Measurements from ENCODE around the gene RUBCNL.

- TF ChIP-seq, protein P1, sequence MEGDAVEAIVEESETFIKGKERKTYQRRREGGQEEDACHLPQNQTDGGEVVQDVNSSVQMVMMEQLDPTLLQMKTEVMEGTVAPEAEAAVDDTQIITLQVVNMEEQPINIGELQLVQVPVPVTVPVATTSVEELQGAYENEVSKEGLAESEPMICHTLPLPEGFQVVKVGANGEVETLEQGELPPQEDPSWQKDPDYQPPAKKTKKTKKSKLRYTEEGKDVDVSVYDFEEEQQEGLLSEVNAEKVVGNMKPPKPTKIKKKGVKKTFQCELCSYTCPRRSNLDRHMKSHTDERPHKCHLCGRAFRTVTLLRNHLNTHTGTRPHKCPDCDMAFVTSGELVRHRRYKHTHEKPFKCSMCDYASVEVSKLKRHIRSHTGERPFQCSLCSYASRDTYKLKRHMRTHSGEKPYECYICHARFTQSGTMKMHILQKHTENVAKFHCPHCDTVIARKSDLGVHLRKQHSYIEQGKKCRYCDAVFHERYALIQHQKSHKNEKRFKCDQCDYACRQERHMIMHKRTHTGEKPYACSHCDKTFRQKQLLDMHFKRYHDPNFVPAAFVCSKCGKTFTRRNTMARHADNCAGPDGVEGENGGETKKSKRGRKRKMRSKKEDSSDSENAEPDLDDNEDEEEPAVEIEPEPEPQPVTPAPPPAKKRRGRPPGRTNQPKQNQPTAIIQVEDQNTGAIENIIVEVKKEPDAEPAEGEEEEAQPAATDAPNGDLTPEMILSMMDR (IDR thresholded peaks at IDR 0.05) = no peak
- no peak for TF ChIP-seq MAX (IDR thresholded peaks at IDR 0.05; ENCODE audit: low read depth)
- TF ChIP-seq, protein P2, sequence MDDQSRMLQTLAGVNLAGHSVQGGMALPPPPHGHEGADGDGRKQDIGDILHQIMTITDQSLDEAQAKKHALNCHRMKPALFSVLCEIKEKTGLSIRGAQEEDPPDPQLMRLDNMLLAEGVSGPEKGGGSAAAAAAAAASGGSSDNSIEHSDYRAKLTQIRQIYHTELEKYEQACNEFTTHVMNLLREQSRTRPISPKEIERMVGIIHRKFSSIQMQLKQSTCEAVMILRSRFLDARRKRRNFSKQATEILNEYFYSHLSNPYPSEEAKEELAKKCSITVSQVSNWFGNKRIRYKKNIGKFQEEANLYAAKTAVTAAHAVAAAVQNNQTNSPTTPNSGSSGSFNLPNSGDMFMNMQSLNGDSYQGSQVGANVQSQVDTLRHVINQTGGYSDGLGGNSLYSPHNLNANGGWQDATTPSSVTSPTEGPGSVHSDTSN (IDR thresholded peaks at IDR 0.05) = no peak
Observed at GRCh38 chr13:46355088-46355468, 32.0 kb downstream of the RUBCNL start.
